PFSK-1 (cell line): ENCODE results near the gene KATNBL1.

Experiments used
- FOXP2 ChIP-seq: optimal IDR thresholded peaks from 2 replicates; pipeline ENCODE3; 2011; ENCODE audit warnings: borderline replicate concordance, control low read depth, inconsistent platforms; ENCODE audit not compliant: insufficient read depth; ENCODE audit errors: extremely low read length, extremely low read depth
- POLR2AphosphoS5 ChIP-seq: IDR thresholded peaks from 2 replicates; pipeline ENCODE4 v1.6.1; 2012; ENCODE audit warnings: low read depth, mild to moderate bottlenecking, control low read depth, low read length, moderate library complexity
- SIN3A ChIP-seq: IDR thresholded peaks from 2 replicates; pipeline ENCODE4 v1.6.1; 2012; ENCODE audit warnings: mild to moderate bottlenecking, low read length, moderate library complexity, borderline replicate concordance; ENCODE audit not compliant: insufficient read depth
- TAF1 ChIP-seq: IDR thresholded peaks from 2 replicates; pipeline ENCODE4 v1.6.1; 2012; ENCODE audit warnings: low read length, control low read depth, borderline replicate concordance; ENCODE audit not compliant: insufficient read depth
- TF ChIP-seq, protein P1 (sequence below), 2 experiments: IDR thresholded peaks; 2 replicates each; pipeline versions ENCODE4 v1.6.1 to v1.8.0; 2011 to 2012; ENCODE audit warnings: low read depth in 2 of 2, low read length in 2 of 2, control low read depth in 1 of 2, inconsistent platforms in 1 of 2, mild to moderate bottlenecking in 1 of 2, moderate library complexity in 1 of 2; ENCODE audit not compliant: insufficient read depth in 1 of 2

DNA sequence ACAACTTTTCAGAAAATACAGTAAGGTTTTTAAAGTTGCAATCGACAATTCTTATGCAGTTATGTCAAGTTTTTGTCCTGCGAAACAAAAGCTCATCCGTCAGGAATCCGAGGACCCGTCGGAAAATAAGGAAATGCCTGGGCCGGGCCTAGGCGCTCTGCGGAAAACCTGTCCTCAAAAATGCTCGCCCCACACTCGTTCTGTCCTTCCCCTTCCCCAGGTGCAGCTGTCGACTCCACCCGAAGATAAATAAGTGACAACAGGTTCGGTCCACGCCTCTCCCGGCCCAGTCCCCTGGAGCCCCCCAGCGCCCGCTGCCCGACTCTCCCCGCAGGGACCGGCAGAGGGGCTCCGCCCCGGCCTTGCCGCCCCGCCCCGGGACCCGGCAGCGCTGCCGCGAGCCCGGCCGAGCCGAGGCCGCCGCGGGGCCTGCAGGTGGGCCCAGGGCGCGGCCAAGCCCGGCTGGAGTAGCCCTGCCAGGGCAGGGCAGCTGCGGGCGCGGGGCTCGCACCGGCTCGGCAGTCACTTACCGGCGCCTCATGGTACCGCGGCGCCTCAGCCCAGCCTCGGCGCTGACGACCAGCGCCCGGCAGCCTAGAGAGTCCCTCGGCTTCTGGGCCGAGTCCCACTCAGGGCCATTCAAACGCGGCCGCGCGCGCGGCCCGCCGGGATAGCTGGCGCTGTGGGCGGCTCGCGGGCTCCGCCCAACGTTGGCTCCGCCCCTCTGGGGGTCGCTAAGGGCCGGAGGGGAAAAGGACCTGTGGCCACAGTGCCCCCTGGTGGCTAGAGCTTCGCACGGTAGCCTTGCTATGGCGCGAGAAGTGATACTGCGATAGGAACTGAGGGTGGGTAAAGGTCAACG lies at the start of gene KATNBL1:
- TF ChIP-seq POLR2AphosphoS5 (peak; percentile 94), TAF1 (peak; percentile 95), FOXP2 (peak; percentile 61), SIN3A (peak; percentile 50; the same call in 1 of the 2 replicates)
- TF ChIP-seq, protein P1, sequence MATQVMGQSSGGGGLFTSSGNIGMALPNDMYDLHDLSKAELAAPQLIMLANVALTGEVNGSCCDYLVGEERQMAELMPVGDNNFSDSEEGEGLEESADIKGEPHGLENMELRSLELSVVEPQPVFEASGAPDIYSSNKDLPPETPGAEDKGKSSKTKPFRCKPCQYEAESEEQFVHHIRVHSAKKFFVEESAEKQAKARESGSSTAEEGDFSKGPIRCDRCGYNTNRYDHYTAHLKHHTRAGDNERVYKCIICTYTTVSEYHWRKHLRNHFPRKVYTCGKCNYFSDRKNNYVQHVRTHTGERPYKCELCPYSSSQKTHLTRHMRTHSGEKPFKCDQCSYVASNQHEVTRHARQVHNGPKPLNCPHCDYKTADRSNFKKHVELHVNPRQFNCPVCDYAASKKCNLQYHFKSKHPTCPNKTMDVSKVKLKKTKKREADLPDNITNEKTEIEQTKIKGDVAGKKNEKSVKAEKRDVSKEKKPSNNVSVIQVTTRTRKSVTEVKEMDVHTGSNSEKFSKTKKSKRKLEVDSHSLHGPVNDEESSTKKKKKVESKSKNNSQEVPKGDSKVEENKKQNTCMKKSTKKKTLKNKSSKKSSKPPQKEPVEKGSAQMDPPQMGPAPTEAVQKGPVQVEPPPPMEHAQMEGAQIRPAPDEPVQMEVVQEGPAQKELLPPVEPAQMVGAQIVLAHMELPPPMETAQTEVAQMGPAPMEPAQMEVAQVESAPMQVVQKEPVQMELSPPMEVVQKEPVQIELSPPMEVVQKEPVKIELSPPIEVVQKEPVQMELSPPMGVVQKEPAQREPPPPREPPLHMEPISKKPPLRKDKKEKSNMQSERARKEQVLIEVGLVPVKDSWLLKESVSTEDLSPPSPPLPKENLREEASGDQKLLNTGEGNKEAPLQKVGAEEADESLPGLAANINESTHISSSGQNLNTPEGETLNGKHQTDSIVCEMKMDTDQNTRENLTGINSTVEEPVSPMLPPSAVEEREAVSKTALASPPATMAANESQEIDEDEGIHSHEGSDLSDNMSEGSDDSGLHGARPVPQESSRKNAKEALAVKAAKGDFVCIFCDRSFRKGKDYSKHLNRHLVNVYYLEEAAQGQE (IDR thresholded peaks at IDR 0.05; ENCODE audit: insufficient read depth in 1 of 2, low read depth in 2 of 2, low read length in 2 of 2): peak in 1 of 2 experiments; percentile 65; a peak in 1 of 4 replicates
